DND-41 (cell line): Measurements from ENCODE around the gene CPPED1.
"Not testable (repeated sequence)": the region's sequence is repeated elsewhere in the genome, so short reads cannot be mapped to it uniquely, and the experiment has no call there.

ENCODE experiments used
- ATAC-seq: fragments of 200-7000 bp; cut with Tn5 transposase; 3 replicates; pipeline ENCODE4 v1.9.1; 2021; ENCODE audit warnings: low read depth; ENCODE audit not compliant: insufficient read depth
- DNase-seq: peaks from one replicate; pipeline ENCODE4 v3.0.0-alpha.2; 2020
- H2AFZ ChIP-seq: 2 replicates; pipeline ENCODE4 v1.6.0; 2012; ENCODE audit warnings: low read depth, low read length
- H3K27ac ChIP-seq: 2 replicates; pipeline ENCODE4 v1.5.1; 2012; ENCODE audit warnings: low read length, inconsistent platforms
- H3K27me3 ChIP-seq: fragments of 200-600 bp; sonication (generic); 2 replicates; pipeline ENCODE4 v1.6.0; 2012; ENCODE audit warnings: low read length, mild to moderate bottlenecking, inconsistent platforms; ENCODE audit not compliant: insufficient read depth, poor library complexity
- H3K36me3 ChIP-seq: 2 replicates; pipeline ENCODE4 v1.5.1; 2012; ENCODE audit warnings: low read length, inconsistent platforms; ENCODE audit not compliant: insufficient read depth
- H3K4me1 ChIP-seq: 2 replicates; pipeline ENCODE4 v1.5.1; 2012; ENCODE audit warnings: mild to moderate bottlenecking, low read length; ENCODE audit not compliant: insufficient read depth
- H3K4me2 ChIP-seq: 2 replicates; pipeline ENCODE4 v1.6.0; 2012; ENCODE audit warnings: mild to moderate bottlenecking, moderate library complexity, low read length, inconsistent platforms; ENCODE audit not compliant: insufficient read depth
- H3K4me3 ChIP-seq, 2 experiments: fragments of 200-600 bp in 1 of 2; shearing (Covaris generic) in 1 of 2; 2 replicates each; pipeline ENCODE4 v1.5.1; 2012 to 2016; ENCODE audit warnings: inconsistent platforms in 2 of 2, low read length in 2 of 2, mild to moderate bottlenecking in 2 of 2, low read depth in 1 of 2, moderate library complexity in 1 of 2
- H3K79me2 ChIP-seq: 2 replicates; pipeline ENCODE4 v1.6.0; 2012; ENCODE audit warnings: low read length, inconsistent platforms; ENCODE audit not compliant: insufficient read depth
- H3K9ac ChIP-seq: 2 replicates; pipeline ENCODE4 v1.6.0; 2012; ENCODE audit warnings: low read depth, mild to moderate bottlenecking, inconsistent platforms, low read length, moderate library complexity
- H3K9me3 ChIP-seq: 2 replicates; pipeline ENCODE4 v1.5.1; 2012; ENCODE audit warnings: low read length, moderate library complexity, mild to moderate bottlenecking, inconsistent platforms; ENCODE audit not compliant: insufficient read depth, severe bottlenecking
- H4K20me1 ChIP-seq: 2 replicates; pipeline ENCODE4 v1.6.0; 2012; ENCODE audit warnings: low read length; ENCODE audit not compliant: insufficient read depth
- EZH2 ChIP-seq: IDR thresholded peaks from 3 replicates; pipeline ENCODE4 v1.6.1; 2012; ENCODE audit warnings: borderline replicate concordance, low read depth, mild to moderate bottlenecking, moderate library complexity, low read length, inconsistent platforms; ENCODE audit not compliant: severe bottlenecking
- TF ChIP-seq, protein P1 (sequence below): IDR thresholded peaks from 2 replicates; pipeline ENCODE4 v1.5.1; 2012; ENCODE audit warnings: borderline replicate concordance, low read length, moderate library complexity, mild to moderate bottlenecking; ENCODE audit not compliant: poor library complexity, severe bottlenecking; ENCODE audit errors: extremely low read depth

Gene CPPED1

GRCh38 chr16:12793120-12793864, 10.4 kb downstream of the CPPED1 start:
- H4K20me1 ChIP-seq: no peaks in the 10 kb centered on the region
- no peak overlapping the region for H3K4me3 ChIP-seq
- no peaks in the 10 kb centered on the region for H3K4me1 ChIP-seq
- no peak for ATAC-seq
- peaks cover 2% of the 10 kb centered on the region for H3K9me3 ChIP-seq
- H3K36me3 ChIP-seq: no peaks in the 10 kb centered on the region
- no peak overlapping the region for H3K4me2 ChIP-seq
- H3K79me2 ChIP-seq: no peaks in the 10 kb centered on the region
- no peak overlapping the region for H3K9ac ChIP-seq
- H3K27me3 ChIP-seq: no peaks in the 10 kb centered on the region
- H3K27ac ChIP-seq: no peak overlapping the region
- TF ChIP-seq EZH2: no peak
- TF ChIP-seq, protein P1, sequence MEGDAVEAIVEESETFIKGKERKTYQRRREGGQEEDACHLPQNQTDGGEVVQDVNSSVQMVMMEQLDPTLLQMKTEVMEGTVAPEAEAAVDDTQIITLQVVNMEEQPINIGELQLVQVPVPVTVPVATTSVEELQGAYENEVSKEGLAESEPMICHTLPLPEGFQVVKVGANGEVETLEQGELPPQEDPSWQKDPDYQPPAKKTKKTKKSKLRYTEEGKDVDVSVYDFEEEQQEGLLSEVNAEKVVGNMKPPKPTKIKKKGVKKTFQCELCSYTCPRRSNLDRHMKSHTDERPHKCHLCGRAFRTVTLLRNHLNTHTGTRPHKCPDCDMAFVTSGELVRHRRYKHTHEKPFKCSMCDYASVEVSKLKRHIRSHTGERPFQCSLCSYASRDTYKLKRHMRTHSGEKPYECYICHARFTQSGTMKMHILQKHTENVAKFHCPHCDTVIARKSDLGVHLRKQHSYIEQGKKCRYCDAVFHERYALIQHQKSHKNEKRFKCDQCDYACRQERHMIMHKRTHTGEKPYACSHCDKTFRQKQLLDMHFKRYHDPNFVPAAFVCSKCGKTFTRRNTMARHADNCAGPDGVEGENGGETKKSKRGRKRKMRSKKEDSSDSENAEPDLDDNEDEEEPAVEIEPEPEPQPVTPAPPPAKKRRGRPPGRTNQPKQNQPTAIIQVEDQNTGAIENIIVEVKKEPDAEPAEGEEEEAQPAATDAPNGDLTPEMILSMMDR: peak; percentile 10
- no peak for DNase-seq
- no peak overlapping the region for H2AFZ ChIP-seq

DNA sequence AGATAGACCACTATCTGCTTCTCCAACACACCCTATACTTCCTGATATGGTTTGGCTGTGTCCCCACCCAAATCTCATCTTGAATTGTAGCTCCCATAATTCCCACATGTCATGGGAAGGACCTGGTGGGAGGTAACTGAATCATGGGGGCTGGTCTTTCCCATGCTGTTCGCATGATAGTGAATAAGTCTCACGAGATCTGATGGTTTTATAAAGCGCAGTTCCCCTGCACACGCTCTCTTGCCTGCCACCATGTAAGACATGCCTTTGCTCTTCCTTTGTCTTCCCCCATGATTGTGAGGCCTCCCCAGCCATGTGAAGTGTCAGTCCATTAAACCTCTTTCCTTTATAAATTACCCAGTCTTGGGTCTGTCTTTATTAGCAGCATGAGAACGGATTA, 11.2 kb downstream of the CPPED1 start:
- ATAC-seq, DNase-seq, H3K36me3 ChIP-seq, H3K4me3 ChIP-seq, H3K9me3 ChIP-seq, H3K4me2 ChIP-seq, H3K4me1 ChIP-seq, H3K9ac ChIP-seq, H3K27ac ChIP-seq, H4K20me1 ChIP-seq, H2AFZ ChIP-seq, H3K27me3 ChIP-seq, H3K79me2 ChIP-seq: not testable (repeated sequence)

- no peak overlapping the region for H3K4me3 ChIP-seq
Observed at GRCh38 chr16:12791340-12791739, 12.3 kb downstream of the CPPED1 start.

DNA sequence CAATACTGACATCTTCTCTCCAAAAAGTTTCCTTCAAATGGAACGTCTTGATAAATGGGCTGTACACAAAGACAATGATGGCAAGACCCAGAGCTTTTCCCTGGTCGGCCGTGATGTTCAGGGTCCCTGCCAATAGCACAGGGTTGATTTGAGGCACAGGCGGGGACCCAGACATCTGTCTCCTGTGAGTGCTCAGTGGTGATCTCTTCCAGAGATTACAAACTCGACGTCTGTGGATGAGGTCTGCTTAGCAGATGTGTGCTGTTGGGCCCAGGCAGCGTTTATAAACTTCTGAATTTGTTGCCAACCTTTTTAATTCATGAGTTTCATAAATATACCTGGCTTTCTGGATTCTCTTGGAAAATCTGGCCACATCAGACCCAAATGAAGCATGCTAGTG, 14.9 kb downstream of the CPPED1 start:
- no peaks in the 10 kb centered on the region for H3K36me3 ChIP-seq
- H3K9me3 ChIP-seq: peaks cover 2% of the 10 kb centered on the region
- no peaks in the 10 kb centered on the region for H3K79me2 ChIP-seq
- no peaks in the 10 kb centered on the region for H4K20me1 ChIP-seq
- ATAC-seq (no peak), DNase-seq (no peak)
- TF ChIP-seq, protein P1: no peak
- no peak overlapping the region for H3K4me2 ChIP-seq
- no peak overlapping the region for H3K9ac ChIP-seq
- no peak overlapping the region for H3K4me3 ChIP-seq
- H2AFZ ChIP-seq: no peak overlapping the region
- H3K4me1 ChIP-seq: no peaks in the 10 kb centered on the region
- H3K27ac ChIP-seq: no peak overlapping the region
- no peaks in the 10 kb centered on the region for H3K27me3 ChIP-seq

More at GRCh38 chr16:12791340-12791739, 12.3 kb downstream of the CPPED1 start:
- Histone ChIP-seq H4K20me1 (no peaks in the 10 kb centered on the region), H2AFZ (no peak overlapping the region), H3K9me3 (peaks cover 2% of the 10 kb centered on the region), H3K27ac (no peak overlapping the region), H3K79me2 (no peaks in the 10 kb centered on the region), H3K4me1 (no peaks in the 10 kb centered on the region), H3K4me2 (no peak overlapping the region), H3K36me3 (no peaks in the 10 kb centered on the region), H3K9ac (no peak overlapping the region), H3K27me3 (no peaks in the 10 kb centered on the region)
- DNase-seq (no peak), ATAC-seq (no peak)
- TF ChIP-seq, protein P1: no peak
- no peak for TF ChIP-seq EZH2
